CD4-positive, alpha-beta T cell (primary cell): ENCODE measurements around the gene RRM2. TPM values are rescaled to one million over a fixed set of nuclear protein-coding genes. Genes with fewer than 3 reads are reported as not detected.
"Not testable (repeated sequence)": the region's sequence is repeated elsewhere in the genome, so short reads cannot be mapped to it uniquely, and the experiment has no call there.

Experiments
- ATAC-seq: fragments of 200-7000 bp; cut with Tn5 transposase; one replicate; pipeline ENCODE4 v1.10.0; 2022; ENCODE audit warnings: mild to moderate bottlenecking; ENCODE audit not compliant: poor library complexity
- CTCF ChIA-PET: fragments of 350-600 bp; sonication (Branson Sonifier 250); formaldehyde crosslinking; loops from one replicate; lab custom pipeline; 2021; ENCODE audit warnings: antibody characterized with exemption, inconsistent platforms; lab: Charles Lee
- POLR2A ChIA-PET: fragments of 350-600 bp; sonication (Branson Sonifier 250); formaldehyde crosslinking; loops from one replicate; lab custom pipeline; 2021; ENCODE audit warnings: antibody characterized with exemption, inconsistent platforms; lab: Charles Lee
- DNase-seq, 14 experiments: peaks; one replicate each; pipeline ENCODE4 v3.0.0-alpha.2; 2013 to 2020; ENCODE audit warnings: mixed read lengths in 2 of 14
- H3K27ac ChIP-seq, 2 donors: one replicate each; pipeline versions ENCODE4 v1.5.1 to v1.7.0; 2013; ENCODE audit warnings: low read length in 2 of 2, low read depth in 1 of 2, mild to moderate bottlenecking in 1 of 2
- H3K27me3 ChIP-seq, 2 experiments: 1 replicate in 1 of 2; 2 replicates in 1 of 2; pipeline versions ENCODE4 v1.6.1 to v1.7.0; 2013; ENCODE audit warnings: low read length in 2 of 2, control low read depth in 1 of 2, mild to moderate bottlenecking in 1 of 2, moderate library complexity in 1 of 2; ENCODE audit not compliant: insufficient read depth in 2 of 2, control insufficient read depth in 1 of 2
- H3K36me3 ChIP-seq: one replicate; pipeline ENCODE4 v1.6.1; 2013; ENCODE audit warnings: low read length, control low read depth; ENCODE audit not compliant: insufficient read depth
- H3K4me1 ChIP-seq: one replicate; pipeline ENCODE4 v1.6.1; 2013; ENCODE audit warnings: low read length, control low read depth; ENCODE audit not compliant: insufficient read depth
- H3K4me3 ChIP-seq: one replicate; pipeline ENCODE4 v1.5.1; 2013; ENCODE audit warnings: mild to moderate bottlenecking, low read length, moderate library complexity
- H3K9me3 ChIP-seq, 2 experiments: 1 replicate in 1 of 2; 2 replicates in 1 of 2; pipeline versions ENCODE4 v1.6.1 to v1.7.0; 2013; ENCODE audit warnings: low read length in 2 of 2, mild to moderate bottlenecking in 2 of 2, control low read depth in 1 of 2, moderate library complexity in 1 of 2; ENCODE audit not compliant: control insufficient read depth in 1 of 2, insufficient read depth in 1 of 2
- H3K27ac Mint-ChIP-seq: one replicate; pipeline ENCODE4 v1.8.0; 2020; ENCODE audit warnings: mixed read lengths
- H3K27me3 Mint-ChIP-seq: one replicate; pipeline ENCODE4 v1.8.0; 2021; ENCODE audit warnings: mixed read lengths
- H3K36me3 Mint-ChIP-seq: one replicate; pipeline ENCODE4 v1.8.0; 2021; ENCODE audit warnings: low read depth, mixed read lengths
- H3K4me1 Mint-ChIP-seq: one replicate; pipeline ENCODE4 v1.8.0; 2021; ENCODE audit warnings: low read depth, mixed read lengths
- H3K4me3 Mint-ChIP-seq: one replicate; pipeline ENCODE4 v1.8.0; 2020; ENCODE audit warnings: mild to moderate bottlenecking, mixed read lengths
- H3K9me3 Mint-ChIP-seq: one replicate; pipeline ENCODE4 v1.8.0; 2020; ENCODE audit warnings: mixed read lengths
- intact Hi-C, 2 experiments: fragments of 100-400 bp; cut with DNase I in 1 of 2; cut with micrococcal nuclease in 1 of 2; formaldehyde crosslinking; loops; one replicate each; pipeline versions ENCODE4 v1.15.1 to v1.9.0; 2023 to 2025; cut with DNase I, micrococcal nuclease
- total RNA-seq, 174 experiments: library from RNA in 2 of 174; stranded (reverse) in 2 of 174; gene quantifications; one replicate each; pipeline ENCODE4 v1.2.3 and lab custom pipeline; 2021 to 2026
- TF ChIP-seq, protein P1 (sequence below): fragments of 200-600 bp; IDR thresholded peaks from one replicate; pipeline ENCODE4 v1.8.0; 2022; ENCODE audit warnings: antibody characterized with exemption, mild to moderate bottlenecking

Gene RRM2
- total RNA-seq, 2 experiments from 2014 or later: 1.4 to 1.6 TPM

DNA sequence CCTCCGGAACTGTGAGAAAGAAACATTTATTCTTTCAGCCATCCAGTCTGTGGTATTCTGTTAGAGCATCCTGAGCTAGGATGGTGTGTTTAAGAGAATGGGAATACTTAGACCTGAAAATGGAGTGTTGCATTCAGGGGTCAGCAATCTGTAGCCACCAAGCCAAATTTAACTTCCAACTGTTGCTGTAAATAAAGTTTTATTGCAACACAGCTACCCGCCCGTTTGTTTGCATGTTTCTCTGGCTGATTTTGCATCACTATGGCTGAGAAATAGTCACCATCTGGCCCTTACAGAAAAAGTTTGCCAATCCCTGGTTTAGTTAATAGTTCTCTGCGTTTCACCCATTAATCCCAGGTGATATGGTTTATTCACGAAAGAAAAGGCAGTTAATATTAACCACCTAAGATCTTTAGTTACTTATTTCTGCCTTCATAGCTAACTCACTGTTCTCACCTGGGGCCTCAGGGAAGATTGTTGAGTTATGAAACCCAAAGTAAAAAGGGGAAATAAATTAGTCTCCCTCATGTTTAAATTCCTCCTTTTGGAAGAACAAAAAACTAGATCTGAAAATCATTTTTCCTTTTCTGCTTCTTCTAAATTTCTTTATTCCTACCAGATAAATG is 32.9 kb upstream of the RRM2 start:
- Histone ChIP-seq H3K27me3 (peaks cover 52 to 71% of the 10 kb centered on the region in 2 experiments), H3K9me3 (peaks cover 0 to 7% of the 10 kb centered on the region in 2 experiments), H3K36me3 (no peaks in the 10 kb centered on the region), H3K27ac (no peak overlapping the region), H3K4me1 (peaks cover 7% of the 10 kb centered on the region), H3K4me3 (no peak overlapping the region)
- H3K27me3 Mint-ChIP-seq: peaks cover 85% of the 10 kb centered on the region
- intact Hi-C loops: no loop called here
- no peak overlapping the region for H3K27ac Mint-ChIP-seq
- ATAC-seq (no peak), DNase-seq (no peak)
- H3K36me3 Mint-ChIP-seq: no peaks in the 10 kb centered on the region
- H3K4me1 Mint-ChIP-seq: peaks cover 14% of the 10 kb centered on the region
- H3K9me3 Mint-ChIP-seq: no peaks in the 10 kb centered on the region
- TF ChIP-seq, protein P1, sequence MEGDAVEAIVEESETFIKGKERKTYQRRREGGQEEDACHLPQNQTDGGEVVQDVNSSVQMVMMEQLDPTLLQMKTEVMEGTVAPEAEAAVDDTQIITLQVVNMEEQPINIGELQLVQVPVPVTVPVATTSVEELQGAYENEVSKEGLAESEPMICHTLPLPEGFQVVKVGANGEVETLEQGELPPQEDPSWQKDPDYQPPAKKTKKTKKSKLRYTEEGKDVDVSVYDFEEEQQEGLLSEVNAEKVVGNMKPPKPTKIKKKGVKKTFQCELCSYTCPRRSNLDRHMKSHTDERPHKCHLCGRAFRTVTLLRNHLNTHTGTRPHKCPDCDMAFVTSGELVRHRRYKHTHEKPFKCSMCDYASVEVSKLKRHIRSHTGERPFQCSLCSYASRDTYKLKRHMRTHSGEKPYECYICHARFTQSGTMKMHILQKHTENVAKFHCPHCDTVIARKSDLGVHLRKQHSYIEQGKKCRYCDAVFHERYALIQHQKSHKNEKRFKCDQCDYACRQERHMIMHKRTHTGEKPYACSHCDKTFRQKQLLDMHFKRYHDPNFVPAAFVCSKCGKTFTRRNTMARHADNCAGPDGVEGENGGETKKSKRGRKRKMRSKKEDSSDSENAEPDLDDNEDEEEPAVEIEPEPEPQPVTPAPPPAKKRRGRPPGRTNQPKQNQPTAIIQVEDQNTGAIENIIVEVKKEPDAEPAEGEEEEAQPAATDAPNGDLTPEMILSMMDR: no peak
- ChIA-PET CTCF (interaction anchor here (1.4 to 3.0 kb wide), 2 partner anchors 8 to 17 kb away, joined by 5 to 13 read pairs; no protein-coding TSS in a partner anchor), POLR2A (no interaction called here)
- H3K4me3 Mint-ChIP-seq: no peak overlapping the region

DNA sequence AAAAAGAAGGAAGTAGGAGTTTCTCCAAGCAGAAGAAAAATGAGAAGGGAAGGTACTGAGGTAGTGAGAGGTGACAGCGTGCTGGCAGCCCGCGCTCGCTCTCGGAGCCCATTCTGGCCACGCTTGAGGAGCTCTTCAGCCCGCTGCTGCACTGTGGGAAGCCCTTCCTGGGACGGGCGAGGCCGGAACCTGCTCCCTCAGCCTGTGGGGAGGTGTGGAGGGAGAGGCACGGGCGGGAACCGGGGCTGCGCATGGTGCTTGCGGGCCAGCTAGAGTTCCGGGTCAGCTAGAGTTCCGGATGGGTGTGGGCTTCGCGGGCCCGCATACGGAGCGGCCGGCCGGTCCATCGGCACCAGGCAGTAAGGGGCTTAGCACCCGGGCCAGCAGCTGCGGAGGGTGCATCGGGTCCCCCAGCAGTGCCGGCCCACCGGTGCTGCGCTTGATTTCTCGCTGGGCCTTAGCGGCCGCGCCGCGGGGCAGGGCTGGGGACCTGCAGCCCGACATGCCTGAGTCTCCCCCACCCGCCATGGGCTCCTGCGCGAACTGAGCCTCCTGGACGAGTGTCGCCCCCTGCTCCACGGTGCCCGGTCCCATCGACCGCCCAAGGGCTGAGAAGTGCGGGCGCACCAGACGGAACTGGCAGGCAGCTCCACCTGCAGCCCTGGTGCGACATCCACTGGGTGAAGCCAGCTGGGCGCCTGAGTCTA is 31.2 kb upstream of the RRM2 start:
- H3K27ac Mint-ChIP-seq: no peak overlapping the region
- POLR2A ChIA-PET: interaction anchor here (2.0 kb wide), 1 partner anchor 10 kb away, joined by 5 read pairs; no protein-coding TSS in a partner anchor

DNA sequence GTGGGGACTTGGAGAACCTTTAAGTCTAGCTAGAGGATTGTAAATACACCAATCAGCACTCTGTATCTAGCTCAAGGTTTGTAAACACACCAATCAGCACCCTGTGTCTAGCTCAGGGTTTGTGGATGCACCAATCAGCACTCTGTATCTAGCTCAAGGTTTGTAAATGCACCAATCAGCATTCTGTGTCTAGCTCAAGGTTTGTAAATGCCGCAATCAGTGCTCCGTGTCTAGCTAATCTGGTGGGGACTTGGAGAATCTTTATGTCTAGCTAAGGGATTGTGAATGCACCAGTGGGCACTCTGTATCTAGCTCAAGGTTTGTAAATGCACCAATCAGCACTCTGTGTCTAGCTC is 30.7 kb upstream of the RRM2 start:
- peaks cover 14% of the 10 kb centered on the region for H3K4me1 Mint-ChIP-seq
- CTCF ChIA-PET: interaction anchor here (1.4 kb wide), 1 partner anchor 19 kb away, joined by 6 read pairs; no protein-coding TSS in a partner anchor

More for the DNA sequence above, 31.2 kb upstream of the RRM2 start:
- H3K9me3 ChIP-seq: peaks cover 0 to 7% of the 10 kb centered on the region in 2 experiments
- no peak overlapping the region for H3K27ac ChIP-seq
- H3K4me1 ChIP-seq: peaks cover 7% of the 10 kb centered on the region
- TF ChIP-seq, protein P1: no peak
- peak overlapping the region; percentile 16 for H3K4me3 ChIP-seq
- CTCF ChIA-PET: interaction anchor here (1.4 to 3.0 kb wide), 2 partner anchors 19 kb away, joined by 6 to 13 read pairs; no protein-coding TSS in a partner anchor
- Mint-ChIP-seq H3K4me3 (peak overlapping the region; percentile 58), H3K4me1 (peaks cover 14% of the 10 kb centered on the region), H3K9me3 (no peaks in the 10 kb centered on the region), H3K36me3 (no peaks in the 10 kb centered on the region), H3K27me3 (peaks cover 85% of the 10 kb centered on the region)
- peaks cover 40 to 55% of the 10 kb centered on the region in 2 experiments for H3K27me3 ChIP-seq
- no peaks in the 10 kb centered on the region for H3K36me3 ChIP-seq
- DNase-seq (peak in 5 of 14 experiments; percentile 16 to 35 (median 22)), ATAC-seq (peak; percentile 44)
- intact Hi-C loops: no loop called here

More for the DNA sequence above, 30.7 kb upstream of the RRM2 start:
- H3K27me3 Mint-ChIP-seq: peaks cover 82% of the 10 kb centered on the region
- H3K27ac ChIP-seq, ATAC-seq, H3K27ac Mint-ChIP-seq, intact Hi-C loops, H3K4me1 ChIP-seq, H3K9me3 ChIP-seq, H3K36me3 ChIP-seq, H3K9me3 Mint-ChIP-seq, H3K4me3 Mint-ChIP-seq, DNase-seq, H3K36me3 Mint-ChIP-seq: not testable (repeated sequence)
- Histone ChIP-seq H3K27me3 (peaks cover 40 to 55% of the 10 kb centered on the region in 2 experiments), H3K4me3 (peak overlapping the region; percentile 16)
- POLR2A ChIA-PET: interaction anchor here (2.0 kb wide), 1 partner anchor 11 kb away, joined by 5 read pairs; no protein-coding TSS in a partner anchor
